Measurements from ENCODE around the gene GPR101.

The GPR101 gene

GRCh38 chrX:137062915-137063617 lies 29.3 kb upstream of the GPR101 start:
- H3K9me3 Mint-ChIP-seq: peaks cover 28% of the 10 kb centered on the region
- no peak for DNase-seq
- no peaks in the 10 kb centered on the region for H3K4me1 Mint-ChIP-seq
- no peaks in the 10 kb centered on the region for H3K36me3 Mint-ChIP-seq (ENCODE audit: low read depth)
- H3K4me3 Mint-ChIP-seq: no peak overlapping the region
- no peak overlapping the region for H3K27ac Mint-ChIP-seq
- TF ChIP-seq CTCF (IDR thresholded peaks at IDR 0.05): no peak
- H3K27me3 Mint-ChIP-seq (ENCODE audit: low read depth, poor library complexity): peaks cover 7% of the 10 kb centered on the region

- Mint-ChIP-seq H3K9me3 (peaks cover 37% of the 10 kb centered on the region), H3K27me3 (ENCODE audit: low read depth, poor library complexity) (peaks cover 36% of the 10 kb centered on the region), H3K4me1 (no peaks in the 10 kb centered on the region), H3K4me3 (no peak overlapping the region), H3K36me3 (ENCODE audit: low read depth) (no peaks in the 10 kb centered on the region), H3K27ac (no peak overlapping the region)
- TF ChIP-seq CTCF (IDR thresholded peaks at IDR 0.05): no peak
- no peak for DNase-seq
These were observed 24.7 kb upstream of the GPR101 start for GRCh38 chrX:137058339-137059127.

- Mint-ChIP-seq H3K27me3 (ENCODE audit: low read depth, poor library complexity) (peaks cover 83% of the 10 kb centered on the region), H3K4me3 (peak overlapping the region; percentile 86), H3K36me3 (ENCODE audit: low read depth) (no peaks in the 10 kb centered on the region), H3K27ac (no peak overlapping the region), H3K4me1 (no peaks in the 10 kb centered on the region), H3K9me3 (peaks cover 52% of the 10 kb centered on the region)
- peak; percentile 18 for DNase-seq
- TF ChIP-seq CTCF (IDR thresholded peaks at IDR 0.05): no peak
These were observed 18.9 kb upstream of the GPR101 start for GRCh38 chrX:137052643-137053235.

GRCh38 chrX:137051978-137052642 lies 18.3 kb upstream of the GPR101 start:
- TF ChIP-seq CTCF (IDR thresholded peaks at IDR 0.05): peak; percentile 74
- H3K27ac Mint-ChIP-seq: no peak overlapping the region
- H3K9me3 Mint-ChIP-seq: peaks cover 55% of the 10 kb centered on the region
- H3K27me3 Mint-ChIP-seq (ENCODE audit: low read depth, poor library complexity): peaks cover 85% of the 10 kb centered on the region
- no peaks in the 10 kb centered on the region for H3K36me3 Mint-ChIP-seq (ENCODE audit: low read depth)
- peak overlapping the region; percentile 86 for H3K4me3 Mint-ChIP-seq
- DNase-seq: peak; percentile 83
- no peaks in the 10 kb centered on the region for H3K4me1 Mint-ChIP-seq

GRCh38 chrX:137044893-137045292 lies 11.1 kb upstream of the GPR101 start:
- Mint-ChIP-seq H3K4me1 (no peaks in the 10 kb centered on the region), H3K36me3 (ENCODE audit: low read depth) (no peaks in the 10 kb centered on the region), H3K9me3 (peaks cover 61% of the 10 kb centered on the region), H3K27ac (no peak overlapping the region), H3K27me3 (ENCODE audit: low read depth, poor library complexity) (peaks cover 48% of the 10 kb centered on the region), H3K4me3 (no peak overlapping the region)
- no peak for TF ChIP-seq CTCF (IDR thresholded peaks at IDR 0.05)
- no peak for DNase-seq

Measured in nephron progenitor cell (in vitro differentiated cells).